CD14-positive monocyte (primary cell): ENCODE data around the gene CTNNA3. TPM values are rescaled to one million over a fixed set of nuclear protein-coding genes. Genes with fewer than 3 reads are reported as not detected.
"Not testable (repeated sequence)": the region's sequence is repeated elsewhere in the genome, so short reads cannot be mapped to it uniquely, and the experiment has no call there.

Experiments used
- DNase-seq, 3 donors: peaks; one replicate each; pipeline ENCODE4 v3.0.0-alpha.2; 2011 to 2022
- H2AFZ ChIP-seq: 2 replicates; pipeline ENCODE4 v1.6.0; 2012; ENCODE audit warnings: mild to moderate bottlenecking, low read depth, low read length, inconsistent platforms; ENCODE audit not compliant: insufficient read depth, poor library complexity, severe bottlenecking
- H3K27ac ChIP-seq, 2 donors: 1 replicate in 1 of 2; 2 replicates in 1 of 2; pipeline ENCODE4 v1.5.1; 2012 to 2013; ENCODE audit warnings: low read length in 2 of 2, control low read depth in 1 of 2, inconsistent platforms in 1 of 2, low read depth in 1 of 2, mild to moderate bottlenecking in 1 of 2
- H3K27me3 ChIP-seq, 2 donors: one replicate each; pipeline versions ENCODE4 v1.6.0 to v1.6.1; 2011 to 2013; ENCODE audit warnings: low read length in 2 of 2; ENCODE audit not compliant: control insufficient read depth in 2 of 2, insufficient read depth in 2 of 2
- H3K36me3 ChIP-seq, 2 donors: replicated peaks in 1 of 2; 1 replicate in 1 of 2; 2 replicates in 1 of 2; pipeline versions ENCODE4 v1.5.1 to v1.6.1; 2012 to 2013; ENCODE audit warnings: low read length in 2 of 2, control low read depth in 1 of 2, inconsistent platforms in 1 of 2, mild to moderate bottlenecking in 1 of 2; ENCODE audit not compliant: insufficient read depth in 2 of 2, control insufficient read depth in 1 of 2
- H3K4me1 ChIP-seq, 2 donors: 1 replicate in 1 of 2; 2 replicates in 1 of 2; pipeline versions ENCODE4 v1.5.1 to v1.6.1; 2012 to 2013; ENCODE audit warnings: low read length in 2 of 2, control low read depth in 1 of 2, inconsistent platforms in 1 of 2, mild to moderate bottlenecking in 1 of 2, moderate library complexity in 1 of 2; ENCODE audit not compliant: insufficient read depth in 2 of 2, control insufficient read depth in 1 of 2
- H3K4me2 ChIP-seq: replicated peaks from 2 replicates; pipeline ENCODE3; 2012; ENCODE audit warnings: low read length, moderate library complexity, mild to moderate bottlenecking; ENCODE audit not compliant: poor library complexity, severe bottlenecking; ENCODE audit errors: extremely low read depth
- H3K4me3 ChIP-seq, 3 experiments: fragments of 200-600 bp in 1 of 3; sonication (generic) in 1 of 3; replicated peaks in 1 of 3; 1 replicate in 2 of 3; 2 replicates in 1 of 3; pipeline ENCODE4 v1.5.1; 2011 to 2013; ENCODE audit warnings: low read length in 3 of 3, mild to moderate bottlenecking in 3 of 3, control low read depth in 2 of 3, low read depth in 2 of 3, inconsistent platforms in 1 of 3, moderate library complexity in 1 of 3
- H3K79me2 ChIP-seq: 2 replicates; pipeline ENCODE4 v1.6.0; 2012; ENCODE audit warnings: mild to moderate bottlenecking, control low read depth, inconsistent platforms, low read length, moderate library complexity; ENCODE audit not compliant: insufficient read depth
- H3K9ac ChIP-seq: 2 replicates; pipeline ENCODE4 v1.6.0; 2017; ENCODE audit warnings: low read length, mild to moderate bottlenecking; ENCODE audit not compliant: insufficient read depth, poor library complexity, severe bottlenecking
- H3K9me3 ChIP-seq, 2 donors: replicated peaks in 1 of 2; 1 replicate in 1 of 2; 2 replicates in 1 of 2; pipeline versions ENCODE4 v1.5.1 to v1.6.1; 2012 to 2013; ENCODE audit warnings: low read length in 2 of 2, control low read depth in 1 of 2; ENCODE audit not compliant: control insufficient read depth in 1 of 2, insufficient read depth in 1 of 2
- H4K20me1 ChIP-seq: 2 replicates; pipeline ENCODE4 v1.6.0; 2012; ENCODE audit warnings: mild to moderate bottlenecking, low read length, control low read depth, moderate library complexity; ENCODE audit not compliant: insufficient read depth
- H3K27ac Mint-ChIP-seq, 7 donors: one replicate each; pipeline ENCODE4 v1.8.0; 2020; ENCODE audit warnings: mild to moderate bottlenecking in 7 of 7, mixed read lengths in 7 of 7, moderate library complexity in 6 of 7, inconsistent platforms in 2 of 7
- H3K27me3 Mint-ChIP-seq, 3 donors: one replicate each; pipeline ENCODE4 v1.8.0; 2021 to 2022; ENCODE audit warnings: low read depth in 3 of 3, mild to moderate bottlenecking in 3 of 3, mixed read lengths in 3 of 3, moderate library complexity in 3 of 3, inconsistent platforms in 1 of 3
- H3K36me3 Mint-ChIP-seq, 2 donors: one replicate each; pipeline ENCODE4 v1.8.0; 2020; ENCODE audit warnings: mixed read lengths in 2 of 2, inconsistent platforms in 1 of 2, mild to moderate bottlenecking in 1 of 2
- H3K4me1 Mint-ChIP-seq: one replicate; pipeline ENCODE4 v1.8.0; 2020; ENCODE audit warnings: mild to moderate bottlenecking, mixed read lengths
- H3K4me3 Mint-ChIP-seq, 2 donors: one replicate each; pipeline ENCODE4 v1.8.0; 2020; ENCODE audit warnings: mild to moderate bottlenecking in 2 of 2, mixed read lengths in 2 of 2, moderate library complexity in 1 of 2
- H3K9me3 Mint-ChIP-seq, 7 donors: one replicate each; pipeline ENCODE4 v1.8.0; 2020 to 2022; ENCODE audit warnings: mixed read lengths in 7 of 7, mild to moderate bottlenecking in 6 of 7, moderate library complexity in 6 of 7, inconsistent platforms in 2 of 7
- WGBS: methylation state at CpG from one replicate; pipeline ENCODE4 v1.1.5; 2013; ENCODE audit warnings: missing lambda C conversion rate; ENCODE audit not compliant: insufficient coverage; 5-methylcytosine and 5-hydroxymethylcytosine counted together
- intact Hi-C, 2 donors: fragments of 100-400 bp; cut with micrococcal nuclease; formaldehyde crosslinking; loops; one replicate each; pipeline versions ENCODE4 v1.15.0 to v1.15.1; 2023
- polyA plus RNA-seq, 3 donors: library from polyadenylated mRNA; depleted of rRNA in 1 of 3; unstranded in 2 of 3; stranded (reverse) in 1 of 3; fragments of 300-500 nt in 2 of 3; fragments of >200 nt in 1 of 3; fragmentation: Illumina TruSeq in 2 of 3; gene quantifications; 1 replicate in 2 of 3; 2 replicates in 1 of 3; pipeline ENCODE4 v1.2.3, GENCODE V29; 2012 to 2021
- TF ChIP-seq, protein P1 (sequence below): fragments of 200-600 bp; IDR thresholded peaks from one replicate; pipeline ENCODE4 v1.8.0; 2022; ENCODE audit warnings: antibody characterized with exemption, mild to moderate bottlenecking

The CTNNA3 gene
- polyA plus RNA-seq, 3 donors = not detected

DNA sequence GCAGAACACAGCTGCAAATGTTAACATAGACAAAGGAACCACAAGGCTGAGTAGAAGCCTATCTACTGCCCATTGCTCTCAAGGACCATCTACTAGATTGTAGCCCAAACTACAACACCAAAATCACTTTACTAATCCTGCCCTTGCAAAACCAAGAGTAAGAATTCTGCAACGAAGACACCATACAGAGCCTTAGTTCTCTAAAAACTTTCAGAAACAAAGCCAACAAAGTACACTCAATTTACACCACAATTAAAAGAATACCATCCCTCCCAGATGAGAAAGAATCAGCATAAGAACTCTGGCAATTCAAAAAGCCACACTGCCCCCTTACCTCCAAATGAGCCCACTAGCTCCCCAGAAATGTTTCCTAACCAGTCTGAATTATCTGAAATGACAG is 294.3 kb downstream of the CTNNA3 start:
- H3K4me3 ChIP-seq = no peak overlapping the region
- WGBS = 78% methylated on average over 1 of the region's 1 CpG
- H3K36me3 Mint-ChIP-seq = no peaks in the 10 kb centered on the region
- H3K9me3 ChIP-seq = peaks cover 11 to 19% of the 10 kb centered on the region in 2 donors
- H3K27ac ChIP-seq = no peak overlapping the region
- peaks cover 11 to 17% (median 15%) of the 10 kb centered on the region in 7 donors for H3K9me3 Mint-ChIP-seq
- no peaks in the 10 kb centered on the region for H3K4me1 Mint-ChIP-seq
- no peak overlapping the region for H2AFZ ChIP-seq
- H3K4me2 ChIP-seq = no peak overlapping the region
- H3K79me2 ChIP-seq = no peaks in the 10 kb centered on the region
- no peaks in the 10 kb centered on the region for H4K20me1 ChIP-seq
- H3K36me3 ChIP-seq = no peaks in the 10 kb centered on the region
- DNase-seq = no peak
- TF ChIP-seq, protein P1, sequence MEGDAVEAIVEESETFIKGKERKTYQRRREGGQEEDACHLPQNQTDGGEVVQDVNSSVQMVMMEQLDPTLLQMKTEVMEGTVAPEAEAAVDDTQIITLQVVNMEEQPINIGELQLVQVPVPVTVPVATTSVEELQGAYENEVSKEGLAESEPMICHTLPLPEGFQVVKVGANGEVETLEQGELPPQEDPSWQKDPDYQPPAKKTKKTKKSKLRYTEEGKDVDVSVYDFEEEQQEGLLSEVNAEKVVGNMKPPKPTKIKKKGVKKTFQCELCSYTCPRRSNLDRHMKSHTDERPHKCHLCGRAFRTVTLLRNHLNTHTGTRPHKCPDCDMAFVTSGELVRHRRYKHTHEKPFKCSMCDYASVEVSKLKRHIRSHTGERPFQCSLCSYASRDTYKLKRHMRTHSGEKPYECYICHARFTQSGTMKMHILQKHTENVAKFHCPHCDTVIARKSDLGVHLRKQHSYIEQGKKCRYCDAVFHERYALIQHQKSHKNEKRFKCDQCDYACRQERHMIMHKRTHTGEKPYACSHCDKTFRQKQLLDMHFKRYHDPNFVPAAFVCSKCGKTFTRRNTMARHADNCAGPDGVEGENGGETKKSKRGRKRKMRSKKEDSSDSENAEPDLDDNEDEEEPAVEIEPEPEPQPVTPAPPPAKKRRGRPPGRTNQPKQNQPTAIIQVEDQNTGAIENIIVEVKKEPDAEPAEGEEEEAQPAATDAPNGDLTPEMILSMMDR = no peak
- intact Hi-C loops = no loop called here
- no peak overlapping the region for H3K4me3 Mint-ChIP-seq
- H3K27ac Mint-ChIP-seq = no peak overlapping the region
- no peaks in the 10 kb centered on the region for H3K27me3 ChIP-seq
- H3K9ac ChIP-seq = no peak overlapping the region
- H3K27me3 Mint-ChIP-seq = no peaks in the 10 kb centered on the region
- H3K4me1 ChIP-seq = no peaks in the 10 kb centered on the region

DNA sequence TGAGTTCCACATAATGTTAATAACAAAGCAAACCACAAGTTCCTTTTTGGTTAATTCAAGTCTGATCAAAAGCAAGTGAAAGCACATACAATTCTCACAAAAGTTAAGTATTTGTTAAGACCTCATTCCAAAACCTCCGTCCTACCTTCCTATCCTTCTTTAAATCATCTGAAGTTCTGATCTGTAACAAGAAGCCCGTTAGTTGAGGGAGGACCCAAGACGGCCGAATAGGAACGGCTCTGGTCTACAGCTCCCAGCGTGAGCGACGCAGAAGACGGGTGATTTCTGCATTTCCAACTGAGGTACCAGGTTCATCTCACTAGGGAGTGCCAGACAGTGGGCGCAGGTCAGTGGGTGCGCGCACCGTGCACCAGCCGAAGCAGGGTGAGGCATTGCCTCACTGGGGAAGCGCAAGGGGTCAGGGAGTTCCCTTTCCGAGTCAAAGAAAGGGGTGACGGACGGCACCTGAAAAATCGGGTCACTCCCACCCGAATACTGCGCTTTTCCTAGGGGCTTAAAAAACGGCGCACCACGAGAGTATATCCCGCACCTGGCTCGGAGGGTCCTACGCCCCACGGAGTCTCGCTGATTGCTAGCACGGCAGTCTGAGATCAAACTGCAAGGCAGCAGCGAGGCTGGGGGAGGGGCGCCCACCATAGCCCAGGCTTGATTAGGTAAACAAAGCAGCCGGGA is 309.0 kb downstream of the CTNNA3 start:
- H3K36me3 ChIP-seq, H3K36me3 Mint-ChIP-seq, H3K79me2 ChIP-seq, H2AFZ ChIP-seq, H3K27me3 Mint-ChIP-seq, H3K4me1 ChIP-seq, intact Hi-C loops, H3K4me1 Mint-ChIP-seq, H3K9me3 ChIP-seq, H3K27ac ChIP-seq, H3K9ac ChIP-seq, H3K27me3 ChIP-seq, DNase-seq, H4K20me1 ChIP-seq, H3K4me2 ChIP-seq, H3K4me3 ChIP-seq: not testable (repeated sequence)
- peak overlapping the region in 1 of 7 donors; percentile 8 for H3K27ac Mint-ChIP-seq
- WGBS = 26% methylated on average over 26 of the region's 33 CpGs
- peaks cover 0 to 17% (median 2%) of the 10 kb centered on the region in 7 donors for H3K9me3 Mint-ChIP-seq
- peak overlapping the region; percentile 59 to 79 for H3K4me3 Mint-ChIP-seq
